IPS-NIHi11 (cell line): Measurements from ENCODE around the gene KAT2A.

Experiments used
- DNase-seq: peaks from one replicate; pipeline ENCODE4 v3.0.0; 2012; ENCODE audit warnings: mixed read lengths, low spot score

KAT2A gene

GRCh38 chr17:42135664-42136653 is 14.8 kb upstream of the KAT2A start:
- peak; percentile 64 for DNase-seq

DNA sequence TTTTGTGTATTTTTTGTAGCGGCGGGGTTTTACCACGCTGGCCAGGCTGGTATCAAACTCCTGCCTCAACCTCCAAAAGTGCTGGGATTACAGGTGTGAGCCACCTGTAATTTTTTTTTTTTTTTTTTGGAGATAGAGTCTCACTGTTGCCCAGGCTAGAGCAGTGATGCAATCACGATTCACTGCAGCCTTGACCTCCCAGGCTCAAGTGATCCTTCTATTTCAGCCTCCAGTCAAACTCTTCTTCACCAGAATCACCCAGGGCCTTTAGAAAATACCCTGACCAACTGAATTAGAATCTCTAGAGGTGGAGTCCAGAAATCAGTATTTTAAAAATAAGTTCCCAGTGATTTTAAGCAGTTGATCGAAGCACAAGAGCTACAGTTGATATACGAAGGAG is 14.0 kb upstream of the KAT2A start:
- no peak for DNase-seq

DNA sequence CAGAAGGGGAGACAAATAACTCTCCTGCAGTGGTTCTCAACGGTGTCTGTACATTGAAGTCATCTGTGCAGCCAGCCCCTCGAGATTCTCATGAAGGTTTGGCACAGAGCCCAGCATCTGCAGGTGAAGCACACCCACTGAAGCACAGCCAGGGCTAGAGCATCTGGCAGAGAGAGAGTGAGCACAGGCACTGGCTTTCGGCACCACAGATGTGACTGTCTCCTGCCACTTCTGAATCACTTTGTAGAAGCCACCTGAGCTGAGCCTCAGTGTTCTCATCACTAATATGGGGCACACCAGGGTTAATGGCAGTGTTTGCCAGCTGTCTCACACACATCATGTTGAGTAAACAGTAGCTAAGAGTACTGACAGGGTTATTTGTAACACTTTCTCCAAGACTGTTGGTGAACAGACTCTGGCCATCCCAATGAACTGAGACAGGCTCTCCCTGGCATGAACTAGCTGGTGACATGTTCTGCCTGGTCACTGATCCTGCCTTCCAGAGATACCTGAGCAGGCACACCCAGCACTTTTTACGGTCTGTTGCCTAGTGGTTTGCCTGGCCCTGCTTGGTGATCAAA is 12.4 kb upstream of the KAT2A start:
- no peak for DNase-seq

DNA sequence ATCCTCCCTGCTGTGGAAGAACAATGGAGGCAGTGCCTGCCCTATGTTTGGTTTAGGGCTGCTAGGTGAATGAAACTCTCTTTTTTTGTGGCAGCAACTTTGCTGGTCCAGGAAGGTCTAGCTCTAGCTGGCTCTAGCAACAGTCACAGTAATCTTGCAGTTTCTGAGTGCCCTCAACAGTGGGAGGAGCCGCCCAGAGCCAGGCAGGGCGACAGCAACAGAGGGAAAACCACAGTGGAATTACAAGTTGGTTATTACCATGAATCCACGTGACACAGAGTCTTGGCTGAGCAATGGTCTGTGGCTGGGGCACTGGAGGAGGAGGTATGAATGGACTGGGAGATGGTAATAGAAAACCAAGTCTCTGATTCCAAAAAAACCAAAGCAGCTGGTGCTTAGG is 11.8 kb upstream of the KAT2A start:
- DNase-seq: peak; percentile 49

DNA sequence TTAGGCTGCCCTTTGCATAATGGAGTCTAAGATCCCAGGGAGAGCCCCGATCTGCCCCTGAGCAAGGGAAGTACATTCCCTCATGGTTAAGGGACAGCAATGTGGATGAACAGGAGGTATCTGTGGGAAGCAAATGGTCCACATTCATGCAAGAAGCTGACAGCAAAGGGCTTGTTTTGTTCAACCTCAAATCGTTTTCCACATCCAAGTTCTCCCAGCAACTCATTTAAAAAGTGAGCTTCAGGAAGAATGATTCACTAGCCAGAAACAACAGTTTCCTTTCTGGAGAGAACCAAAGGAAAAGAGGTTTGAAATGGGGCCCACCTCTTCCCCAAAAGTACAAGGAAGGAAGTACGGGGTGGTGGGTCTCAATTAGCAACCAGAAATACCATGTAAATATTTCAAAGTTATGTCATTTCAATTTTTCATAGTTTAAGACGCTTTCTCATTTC is 10.8 kb upstream of the KAT2A start:
- no peak for DNase-seq

DNA sequence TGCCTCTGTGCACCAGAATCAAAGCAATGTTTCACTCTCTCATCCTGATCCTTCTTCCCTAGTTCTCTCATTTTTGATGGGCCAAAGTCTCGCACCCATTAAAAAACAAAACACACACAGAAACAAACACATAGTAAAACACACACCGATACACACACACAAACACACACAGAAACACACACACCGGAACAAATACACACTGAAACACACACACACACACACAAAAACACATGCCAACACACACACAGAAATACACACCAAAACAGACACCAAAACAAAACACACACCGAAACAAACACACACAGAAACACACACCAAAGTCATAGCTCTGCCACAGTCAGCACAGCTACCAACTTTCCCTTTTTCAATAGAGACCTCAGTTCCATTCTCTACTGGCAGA is 10.1 kb upstream of the KAT2A start:
- no peak for DNase-seq

DNA sequence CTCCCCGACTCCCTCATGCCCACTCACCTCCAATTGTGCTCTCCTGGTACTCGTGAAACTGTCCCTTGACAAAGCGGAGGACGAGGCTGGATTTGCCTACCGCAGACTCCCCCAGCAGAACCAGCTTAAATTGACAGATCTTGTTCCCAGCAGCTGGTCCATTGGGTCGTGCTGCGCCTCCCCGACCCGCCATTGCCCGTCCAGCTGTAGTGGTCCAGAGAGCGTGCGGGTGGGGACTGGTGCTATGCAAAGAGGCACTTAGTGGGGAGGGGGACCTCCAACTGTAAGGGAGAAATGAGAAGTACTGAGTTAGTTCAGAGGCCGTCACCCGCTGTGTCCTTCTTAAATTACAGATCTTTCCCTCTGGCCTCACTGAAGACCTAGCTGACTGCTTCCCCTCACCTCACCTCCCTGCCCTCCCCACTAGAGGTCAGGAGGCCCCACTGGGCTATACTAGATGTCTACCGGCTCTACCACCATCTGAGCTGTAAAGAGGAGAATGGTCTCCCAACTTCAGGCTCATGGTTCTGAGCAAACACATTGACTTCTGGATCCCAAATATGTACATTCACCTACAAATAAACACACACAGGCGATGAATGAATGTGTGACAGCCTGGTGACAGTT is 9.3 kb upstream of the KAT2A start:
- DNase-seq: no peak

GRCh38 chr17:42129109-42129837 is 8.1 kb upstream of the KAT2A start:
- no peak for DNase-seq

GRCh38 chr17:42127414-42127813 is 6.2 kb upstream of the KAT2A start:
- no peak for DNase-seq

- DNase-seq: no peak
These were observed 5.7 kb upstream of the KAT2A start for GRCh38 chr17:42126836-42127235.

- DNase-seq: no peak
These were observed 4.4 kb upstream of the KAT2A start for GRCh38 chr17:42125565-42125964.

DNA sequence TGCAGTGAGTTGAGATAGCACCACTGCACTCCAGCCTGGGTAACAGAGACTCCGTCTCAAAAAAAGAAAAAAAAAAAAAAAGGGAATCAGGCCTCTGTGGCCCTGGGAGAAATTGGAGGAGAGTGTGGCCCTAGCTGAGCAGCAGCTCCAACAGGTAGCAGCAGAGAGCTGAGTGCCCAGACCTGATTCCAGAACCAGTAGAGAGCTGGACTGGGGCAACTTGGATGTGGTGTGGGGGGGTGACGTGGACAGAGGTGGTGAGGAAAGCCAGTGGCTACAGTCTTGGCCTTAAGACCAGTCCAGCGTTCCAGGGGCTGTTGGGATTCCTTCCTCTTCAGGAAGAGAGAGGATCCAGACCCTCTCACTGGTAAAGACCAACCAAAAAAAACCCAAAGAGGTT is 3.1 kb upstream of the KAT2A start:
- no peak for DNase-seq

DNA sequence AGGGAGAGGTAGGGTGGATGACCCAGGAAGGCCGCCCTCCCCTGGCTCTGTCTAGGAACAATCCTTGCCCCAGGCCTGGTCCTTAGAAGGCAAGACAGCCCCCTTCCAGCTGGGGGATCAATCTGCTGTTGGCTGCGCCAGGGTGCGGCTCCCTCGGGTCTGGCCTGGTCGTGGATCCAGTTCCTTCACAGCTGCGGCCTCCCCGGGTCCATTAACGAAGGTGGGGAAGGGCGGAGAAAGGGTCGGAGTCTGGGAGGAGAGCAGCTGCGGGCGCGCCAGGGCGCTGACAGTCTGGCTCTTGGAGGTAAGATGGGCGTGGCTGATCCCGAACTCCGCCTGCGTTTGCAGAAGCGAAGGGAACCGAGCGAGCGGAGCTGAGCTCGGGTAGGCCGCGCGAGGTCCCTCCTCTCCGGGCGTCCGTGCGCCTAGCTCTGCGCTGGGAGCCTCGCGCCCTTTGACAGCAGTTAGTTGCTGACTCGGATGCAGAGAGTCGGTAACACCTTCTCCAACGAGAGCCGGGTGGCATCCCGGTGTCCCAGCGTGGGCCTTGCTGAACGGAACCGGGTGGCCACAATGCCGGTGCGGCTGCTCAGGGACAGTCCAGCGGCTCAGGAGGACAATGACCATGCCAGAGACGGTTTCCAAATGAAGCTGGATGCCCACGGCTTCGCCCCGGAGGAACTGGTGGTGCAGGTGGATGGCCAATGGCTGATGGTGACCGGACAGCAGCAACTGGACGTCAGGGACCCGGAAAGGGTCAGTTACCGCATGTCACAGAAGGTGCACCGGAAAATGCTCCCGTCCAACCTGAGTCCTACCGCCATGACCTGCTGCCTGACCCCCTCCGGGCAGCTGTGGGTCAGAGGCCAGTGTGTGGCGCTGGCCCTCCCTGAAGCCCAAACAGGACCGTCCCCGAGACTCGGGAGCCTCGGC is 1.5 kb upstream of the KAT2A start, which contains the start of gene HSPB9:
Gene HSPB9, plus strand, starts transcription at position 434 of the 933 bp plus-strand sequence. Its CDS starts 47 bp downstream, at position 481.
- DNase-seq: peak; percentile 86

GRCh38 chr17:42120161-42120769 is 902 bp downstream of the KAT2A start:
- no peak for DNase-seq

DNA sequence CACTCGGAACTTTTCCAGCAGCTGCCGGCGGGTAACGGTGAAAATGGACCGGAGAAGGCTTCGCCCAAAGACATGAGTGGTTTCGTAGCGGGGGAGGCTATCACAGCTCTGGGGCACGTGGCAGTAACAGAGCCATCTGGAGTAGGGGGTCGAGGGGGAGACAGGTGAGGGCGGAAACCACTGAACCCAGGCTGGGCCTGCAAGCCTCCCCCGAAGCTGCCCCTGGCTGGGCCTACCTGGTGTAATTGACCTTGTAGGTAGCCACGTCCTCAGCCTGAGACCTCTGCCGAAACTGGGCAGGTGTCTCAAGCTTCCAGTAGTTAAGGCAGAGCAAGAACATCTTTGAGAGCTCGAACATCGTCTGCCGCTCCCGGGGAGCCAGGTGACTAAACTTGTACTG is 1.9 kb downstream of the KAT2A start:
- no peak for DNase-seq

GRCh38 chr17:42118545-42118944 is 2.6 kb downstream of the KAT2A start:
- peak; percentile 42 for DNase-seq

- no peak for DNase-seq
These were observed 3.0 kb downstream of the KAT2A start for GRCh38 chr17:42118126-42118510.

DNA sequence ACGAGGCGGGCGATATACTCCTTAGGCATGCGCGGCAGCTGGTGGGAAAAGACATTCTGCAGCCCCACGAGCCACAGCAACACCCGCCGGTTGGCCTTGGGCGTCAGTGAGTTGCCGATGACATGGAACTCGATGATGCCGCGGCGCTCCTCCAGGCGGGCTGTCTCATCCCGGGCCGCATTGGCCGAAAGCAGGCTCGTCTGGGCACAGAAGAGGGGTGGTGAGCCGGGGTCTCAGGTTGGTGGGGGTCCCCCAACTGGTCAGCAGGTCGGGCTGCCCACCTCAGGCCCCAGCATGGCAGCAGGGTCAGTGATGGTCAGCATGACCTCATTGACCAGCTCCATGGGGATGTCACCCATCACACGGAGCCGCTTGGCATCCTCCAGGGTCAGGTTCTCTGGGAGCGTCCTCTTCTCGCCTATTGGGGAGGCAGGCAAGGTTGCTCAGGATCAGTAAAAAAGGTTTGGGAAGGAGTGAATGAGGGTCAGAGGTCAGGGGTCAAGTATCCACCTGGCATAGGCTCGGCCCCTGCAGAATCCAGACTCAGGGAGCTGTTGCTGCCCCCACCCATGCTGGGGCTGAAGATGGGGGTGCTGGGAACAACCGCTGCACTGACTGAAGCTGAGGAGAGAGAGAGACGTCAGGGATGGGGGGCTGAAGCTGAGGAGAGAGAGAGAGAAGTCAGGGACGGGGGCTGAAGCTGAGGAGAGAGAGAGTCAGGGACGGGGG is 3.6 kb downstream of the KAT2A start:
- no peak for DNase-seq

GRCh38 chr17:42116705-42117396 is 4.3 kb downstream of the KAT2A start:
- DNase-seq: peak; percentile 73
